Loucy (cell line): ENCODE data around the gene BTG4.

Experiments
- H2AFZ ChIP-seq: fragments of 200-600 bp; sonication (generic); 2 replicates; pipeline ENCODE4 v1.6.0; 2016; ENCODE audit warnings: antibody characterized with exemption, mild to moderate bottlenecking, low read length, moderate library complexity
- H3F3A ChIP-seq: fragments of 200-600 bp; 2 replicates; pipeline ENCODE4 v1.6.0; 2016; ENCODE audit warnings: antibody characterized with exemption, low read depth, mild to moderate bottlenecking
- H3K27me3 ChIP-seq: fragments of 200-600 bp; sonication (generic); 2 replicates; pipeline ENCODE4 v1.6.1; 2014; ENCODE audit warnings: low read length, mild to moderate bottlenecking; ENCODE audit not compliant: insufficient read depth, poor library complexity, severe bottlenecking
- H3K36me3 ChIP-seq: fragments of 200-600 bp; sonication (generic); 2 replicates; pipeline ENCODE4 v1.6.1; 2016; ENCODE audit warnings: low read length; ENCODE audit not compliant: insufficient read depth
- H3K4me1 ChIP-seq: fragments of 200-600 bp; sonication (generic); 2 replicates; pipeline ENCODE4 v1.5.1; 2014; ENCODE audit warnings: low read length, mild to moderate bottlenecking; ENCODE audit not compliant: insufficient read depth, poor library complexity, severe bottlenecking
- H3K4me2 ChIP-seq: fragments of 200-600 bp; sonication (generic); 2 replicates; pipeline ENCODE4 v1.6.0; 2014; ENCODE audit warnings: antibody characterized with exemption, low read length, low read depth, mild to moderate bottlenecking; ENCODE audit not compliant: poor library complexity, severe bottlenecking
- H3K4me3 ChIP-seq: fragments of 200-600 bp; sonication (generic); 2 replicates; pipeline ENCODE4 v1.5.1; 2014; ENCODE audit warnings: low read length, mild to moderate bottlenecking, mixed read lengths; ENCODE audit not compliant: poor library complexity, severe bottlenecking
- H3K79me2 ChIP-seq: fragments of 200-600 bp; sonication (generic); 2 replicates; pipeline ENCODE4 v1.6.1; 2014; ENCODE audit warnings: low read length; ENCODE audit not compliant: insufficient read depth
- H3K9ac ChIP-seq: fragments of 200-600 bp; sonication (generic); 2 replicates; pipeline ENCODE4 v1.6.0; 2014; ENCODE audit warnings: mild to moderate bottlenecking, low read depth, low read length, moderate library complexity; ENCODE audit not compliant: poor library complexity, severe bottlenecking
- H3K9me2 ChIP-seq: fragments of 200-600 bp; sonication (generic); replicated peaks from 2 replicates; pipeline ENCODE4 v1.6.1; 2016; ENCODE audit warnings: low read depth, low read length, mixed read lengths
- H3K9me3 ChIP-seq: fragments of 200-600 bp; sonication (generic); 2 replicates; pipeline ENCODE4 v1.6.1; 2014; ENCODE audit warnings: mild to moderate bottlenecking, antibody characterized with exemption, low read length, low read depth; ENCODE audit not compliant: insufficient read depth
- H4K20me1 ChIP-seq: fragments of 200-600 bp; sonication (generic); 2 replicates; pipeline ENCODE4 v1.6.0; 2014; ENCODE audit warnings: antibody characterized with exemption, low read length, mild to moderate bottlenecking; ENCODE audit not compliant: insufficient read depth, poor library complexity, severe bottlenecking
- EZH2phosphoT487 ChIP-seq: fragments of 200-600 bp; IDR thresholded peaks from 2 replicates; pipeline ENCODE4 v1.6.1; 2018; ENCODE audit warnings: antibody characterized with exemption, mild to moderate bottlenecking, moderate library complexity, borderline replicate concordance
- TF ChIP-seq, protein P1 (sequence below): fragments of 200-600 bp; sonication (generic); conservative IDR thresholded peaks from 2 replicates; pipeline ENCODE4 v1.5.1; 2014; ENCODE audit warnings: mild to moderate bottlenecking, antibody characterized with exemption, low read length

BTG4 gene

DNA sequence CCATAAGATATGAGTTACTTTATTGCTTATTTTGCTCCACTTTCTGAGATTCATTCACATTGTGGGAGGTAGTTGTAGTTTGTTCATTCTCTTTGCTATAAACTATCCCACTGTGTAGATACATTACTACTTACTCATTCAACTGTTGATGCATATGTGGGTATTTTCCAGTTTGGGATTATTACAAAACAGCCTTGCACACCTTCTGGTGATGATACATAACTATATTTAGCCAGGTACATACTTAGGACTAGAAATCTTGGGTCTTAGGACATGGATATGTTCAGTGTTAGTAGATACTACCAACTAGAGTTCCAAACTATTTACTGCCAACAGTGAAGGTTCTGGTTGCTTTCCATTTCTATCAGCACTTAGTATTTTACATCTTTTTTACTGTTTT is 37.8 kb downstream of the BTG4 start:
- peaks cover 3% of the 10 kb centered on the region; the same call in 1 of the 2 replicates for H3F3A ChIP-seq
- H3K9me3 ChIP-seq: 0 out of 2 replicates have a peak, but pooled peaks cover 15% of the 10 kb centered on the region
- H3K4me3 ChIP-seq: no peak overlapping the region
- H3K4me1 ChIP-seq: peaks cover 13% of the 10 kb centered on the region
- no peaks in the 10 kb centered on the region for H3K9me2 ChIP-seq
- H3K79me2 ChIP-seq: no peaks in the 10 kb centered on the region
- H3K4me2 ChIP-seq: no peak overlapping the region
- no peak overlapping the region for H3K9ac ChIP-seq
- H4K20me1 ChIP-seq: no peaks in the 10 kb centered on the region
- H2AFZ ChIP-seq: no peak overlapping the region
- no peaks in the 10 kb centered on the region for H3K36me3 ChIP-seq
- TF ChIP-seq EZH2phosphoT487: no peak
- TF ChIP-seq, protein P1, sequence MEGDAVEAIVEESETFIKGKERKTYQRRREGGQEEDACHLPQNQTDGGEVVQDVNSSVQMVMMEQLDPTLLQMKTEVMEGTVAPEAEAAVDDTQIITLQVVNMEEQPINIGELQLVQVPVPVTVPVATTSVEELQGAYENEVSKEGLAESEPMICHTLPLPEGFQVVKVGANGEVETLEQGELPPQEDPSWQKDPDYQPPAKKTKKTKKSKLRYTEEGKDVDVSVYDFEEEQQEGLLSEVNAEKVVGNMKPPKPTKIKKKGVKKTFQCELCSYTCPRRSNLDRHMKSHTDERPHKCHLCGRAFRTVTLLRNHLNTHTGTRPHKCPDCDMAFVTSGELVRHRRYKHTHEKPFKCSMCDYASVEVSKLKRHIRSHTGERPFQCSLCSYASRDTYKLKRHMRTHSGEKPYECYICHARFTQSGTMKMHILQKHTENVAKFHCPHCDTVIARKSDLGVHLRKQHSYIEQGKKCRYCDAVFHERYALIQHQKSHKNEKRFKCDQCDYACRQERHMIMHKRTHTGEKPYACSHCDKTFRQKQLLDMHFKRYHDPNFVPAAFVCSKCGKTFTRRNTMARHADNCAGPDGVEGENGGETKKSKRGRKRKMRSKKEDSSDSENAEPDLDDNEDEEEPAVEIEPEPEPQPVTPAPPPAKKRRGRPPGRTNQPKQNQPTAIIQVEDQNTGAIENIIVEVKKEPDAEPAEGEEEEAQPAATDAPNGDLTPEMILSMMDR: no peak
- no peaks in the 10 kb centered on the region for H3K27me3 ChIP-seq

DNA sequence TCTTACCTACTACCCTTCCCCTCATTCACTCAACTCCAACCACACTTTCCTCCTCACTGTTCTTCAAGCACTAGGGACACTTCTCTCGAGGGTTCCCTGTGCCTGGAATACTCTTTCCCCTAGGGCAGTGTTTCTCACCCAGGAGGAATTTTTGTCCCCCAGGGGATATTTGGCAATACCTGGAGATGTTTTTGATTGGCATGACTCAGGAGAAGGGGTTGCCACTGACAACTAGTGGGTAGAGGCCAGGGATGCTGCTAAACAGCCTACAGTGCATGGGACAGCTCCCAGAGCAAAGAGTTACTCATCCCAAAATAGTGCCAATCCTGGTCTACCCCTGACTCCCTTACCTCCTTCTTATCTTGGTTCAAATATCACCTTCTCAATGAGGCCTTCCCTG is 40.0 kb downstream of the BTG4 start:
- Histone ChIP-seq H4K20me1 (no peaks in the 10 kb centered on the region), H3K9me3 (0 out of 2 replicates have a peak, but pooled peaks cover 15% of the 10 kb centered on the region), H3K4me3 (no peak overlapping the region), H3F3A (peaks cover 5% of the 10 kb centered on the region; the same call in 1 of the 2 replicates), H3K79me2 (no peaks in the 10 kb centered on the region), H3K4me1 (peaks cover 32% of the 10 kb centered on the region), H3K9ac (no peak overlapping the region), H3K9me2 (no peaks in the 10 kb centered on the region), H3K36me3 (no peaks in the 10 kb centered on the region), H3K27me3 (no peaks in the 10 kb centered on the region), H2AFZ (no peak overlapping the region), H3K4me2 (no peak overlapping the region)
- TF ChIP-seq, protein P1: no peak
- no peak for TF ChIP-seq EZH2phosphoT487

DNA sequence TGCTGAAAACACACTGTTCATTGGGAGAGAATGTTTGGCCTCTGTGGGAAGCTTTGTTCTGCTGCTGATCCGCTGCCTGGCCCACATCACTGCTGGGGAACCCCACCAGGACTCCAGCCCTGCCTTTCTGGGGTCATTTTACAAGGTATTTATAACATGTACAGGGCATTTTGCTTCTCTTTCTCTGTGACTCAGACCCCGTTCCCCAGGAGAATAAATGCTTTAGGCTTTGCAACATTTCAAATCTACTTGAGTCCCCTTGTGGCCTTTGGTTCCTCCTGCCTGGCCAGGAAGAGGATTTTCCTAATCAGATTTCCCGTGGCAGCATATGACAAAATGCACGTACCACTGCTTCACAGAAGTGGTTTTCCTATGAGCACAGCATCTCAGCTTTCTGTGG is 43.0 kb downstream of the BTG4 start:
- H3K4me1 ChIP-seq: peaks cover 56% of the 10 kb centered on the region

More for the DNA sequence above, 43.0 kb downstream of the BTG4 start:
- Histone ChIP-seq H3K9me2 (no peaks in the 10 kb centered on the region), H4K20me1 (no peaks in the 10 kb centered on the region), H3K36me3 (no peaks in the 10 kb centered on the region), H3K4me3 (peak overlapping the region; percentile 23), H3K9ac (peak overlapping the region; percentile 42), H3K27me3 (no peaks in the 10 kb centered on the region), H3K9me3 (no peaks in the 10 kb centered on the region), H3K4me2 (peak overlapping the region; percentile 66), H3F3A (peaks cover 5% of the 10 kb centered on the region; the same call in 1 of the 2 replicates), H2AFZ (peak overlapping the region; percentile 59; the same call in 1 of the 2 replicates), H3K79me2 (no peaks in the 10 kb centered on the region)
- TF ChIP-seq, protein P1: no peak
- no peak for TF ChIP-seq EZH2phosphoT487
